GM21786 (cell line): ENCODE results near the gene EHHADH.

Source experiments
- ATAC-seq: cut with Tn5 transposase; IDR thresholded peaks from one replicate; pipeline ENCODE4 v1.9.1; 2021; ENCODE audit not compliant: unreplicated experiment

Gene EHHADH

DNA sequence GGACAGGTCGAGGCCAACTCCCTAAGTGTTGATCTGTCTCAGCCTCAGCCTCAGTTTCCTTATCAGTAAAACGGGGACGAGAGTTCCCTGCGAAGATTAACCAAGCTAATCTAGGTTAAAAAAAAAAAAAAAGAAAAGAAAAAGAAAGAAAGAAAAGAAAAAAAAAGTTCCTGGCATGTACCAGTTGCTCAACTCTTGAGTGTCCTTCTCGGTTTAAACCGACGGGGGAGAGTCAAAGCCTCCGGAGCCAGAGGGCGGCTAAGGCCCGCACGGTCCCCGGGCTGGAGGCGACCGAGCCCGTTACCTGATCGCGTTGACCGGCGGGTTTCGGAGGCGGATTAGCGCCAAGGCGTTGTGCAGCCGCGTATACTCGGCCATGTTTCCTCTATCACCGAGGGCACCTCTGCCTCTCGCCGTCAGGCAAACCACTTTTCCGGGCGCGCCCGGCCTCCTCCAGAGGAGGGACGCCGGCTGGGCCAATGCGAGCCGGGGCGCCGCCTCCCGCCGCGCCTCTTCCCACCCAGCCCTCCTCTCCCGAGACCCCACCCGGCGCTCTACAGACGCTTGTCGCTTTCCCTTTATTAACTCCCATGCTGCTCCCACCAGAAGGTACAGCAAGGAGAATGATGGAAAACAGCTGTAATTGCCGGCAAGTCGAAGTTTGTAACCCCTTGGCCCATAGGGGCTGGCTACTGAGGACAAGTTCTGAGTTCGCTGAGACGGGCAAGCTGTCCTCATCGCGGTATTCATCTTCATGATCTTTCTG, at the start of gene EHHADH:
TSS of gene EHHADH (minus strand) at position 405 of the 766 bp plus-strand sequence. CDS start at position 378, 27 bp downstream.
- peak; percentile 80 for ATAC-seq

DNA sequence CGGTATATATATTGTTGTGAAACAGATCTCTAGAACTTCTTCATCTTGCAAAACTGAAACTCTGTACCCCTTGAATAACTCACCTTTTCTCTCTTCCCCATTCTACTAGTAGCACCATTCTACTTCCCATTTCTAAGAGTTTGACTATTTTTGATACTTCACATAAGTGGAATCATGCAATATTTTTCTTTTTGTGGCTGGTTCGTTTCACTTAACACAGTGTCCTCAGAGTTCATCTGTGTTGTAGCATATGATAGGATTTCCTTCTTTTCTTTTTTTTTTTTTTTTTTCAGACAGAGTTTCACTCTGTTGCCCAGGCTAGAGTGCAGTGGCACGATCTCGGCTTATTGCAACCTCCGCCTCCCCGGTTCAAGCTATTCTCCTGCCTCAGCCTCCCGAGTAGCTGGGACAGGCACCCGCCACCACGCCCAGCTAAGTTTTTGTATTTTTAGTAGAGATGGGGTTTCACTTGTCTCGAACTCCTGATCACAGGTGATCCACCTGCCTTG, 46.1 kb upstream of the EHHADH start:
- ATAC-seq = peak; percentile 88

- ATAC-seq = no peak
Measured at GRCh38 chr3:185297867-185298266, 44.0 kb upstream of the EHHADH start.

DNA sequence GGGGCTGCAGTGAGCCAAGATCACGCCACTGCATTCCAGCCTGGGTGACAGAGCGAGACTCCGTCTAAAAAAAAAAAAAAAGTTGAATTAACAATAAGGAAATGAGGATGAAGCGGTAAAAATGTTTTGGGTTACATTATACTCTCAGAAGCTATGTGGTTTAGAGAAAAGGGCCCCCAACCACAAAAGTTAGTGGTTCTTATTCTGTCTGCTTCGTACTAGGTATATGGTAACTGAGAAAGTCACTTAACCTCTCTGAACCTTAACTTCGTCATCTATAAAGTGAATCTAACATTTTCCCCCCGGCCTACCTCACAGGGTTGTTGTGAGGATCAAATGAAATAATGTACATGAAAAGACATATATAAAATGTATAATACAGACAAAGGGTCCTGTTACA, 38.4 kb upstream of the EHHADH start:
- ATAC-seq = no peak

- peak; percentile 69 for ATAC-seq
Measured at GRCh38 chr3:185290266-185290665, 36.4 kb upstream of the EHHADH start.

DNA sequence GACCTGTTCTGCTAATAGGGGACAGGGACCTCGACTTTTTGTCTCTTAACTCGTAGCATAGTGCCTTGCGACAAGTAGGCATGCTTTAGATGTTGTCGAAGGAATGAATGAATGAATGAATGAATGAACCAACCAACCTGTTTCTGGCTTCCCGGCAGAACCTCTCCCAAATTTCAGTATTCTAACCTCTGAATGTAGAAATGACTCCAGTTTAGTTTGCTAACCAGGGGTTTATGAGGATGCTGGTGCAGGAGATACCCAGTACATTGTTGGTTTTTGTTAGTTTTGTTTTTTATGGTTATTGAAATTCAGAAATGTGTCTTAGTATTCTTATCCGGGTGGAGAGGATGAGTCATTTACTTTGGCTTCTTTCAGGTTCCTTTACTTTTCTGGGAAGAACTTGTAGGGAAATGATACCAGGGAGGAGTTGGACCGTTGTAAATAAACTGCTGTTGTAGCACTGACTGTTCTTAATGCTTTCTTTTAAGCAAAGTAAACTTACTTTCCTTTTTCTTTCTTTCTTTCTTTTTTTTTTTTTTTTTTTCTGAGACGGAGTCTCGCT, 29.6 kb upstream of the EHHADH start:
- ATAC-seq = peak; percentile 6

DNA sequence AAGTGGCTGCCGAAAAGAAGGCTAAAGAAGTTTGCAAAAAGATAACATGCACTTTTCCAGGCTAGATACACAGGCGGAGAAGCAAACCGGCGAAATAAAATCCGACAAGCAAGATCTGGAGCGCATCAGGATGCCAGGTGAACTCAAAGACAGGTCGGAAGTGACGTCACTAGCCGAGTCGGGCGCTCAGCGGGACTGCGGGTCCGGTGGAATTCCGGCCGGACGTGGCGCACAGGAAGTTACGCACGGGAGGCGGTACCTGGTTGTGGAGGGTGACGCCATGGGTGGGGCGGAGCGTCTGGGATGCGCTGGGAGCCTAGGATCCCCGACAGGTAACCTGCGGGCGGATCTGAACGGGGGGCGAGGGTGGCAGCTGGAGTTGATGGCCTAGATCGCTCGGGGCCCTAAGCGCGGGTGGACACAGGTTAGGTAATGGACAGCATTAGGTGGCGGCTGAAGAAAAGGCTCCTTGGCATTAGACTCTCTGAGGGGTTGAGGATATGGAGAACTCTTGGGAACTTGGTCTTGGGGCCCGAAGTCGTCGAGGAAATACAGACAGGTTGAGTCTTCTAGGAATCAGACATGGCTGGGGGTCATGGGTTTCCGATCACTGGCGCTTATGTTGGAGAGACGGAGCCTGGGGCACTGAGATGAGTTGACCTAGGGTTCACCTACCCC, 29.0 kb upstream of the EHHADH start:
- peak; percentile 100 for ATAC-seq

DNA sequence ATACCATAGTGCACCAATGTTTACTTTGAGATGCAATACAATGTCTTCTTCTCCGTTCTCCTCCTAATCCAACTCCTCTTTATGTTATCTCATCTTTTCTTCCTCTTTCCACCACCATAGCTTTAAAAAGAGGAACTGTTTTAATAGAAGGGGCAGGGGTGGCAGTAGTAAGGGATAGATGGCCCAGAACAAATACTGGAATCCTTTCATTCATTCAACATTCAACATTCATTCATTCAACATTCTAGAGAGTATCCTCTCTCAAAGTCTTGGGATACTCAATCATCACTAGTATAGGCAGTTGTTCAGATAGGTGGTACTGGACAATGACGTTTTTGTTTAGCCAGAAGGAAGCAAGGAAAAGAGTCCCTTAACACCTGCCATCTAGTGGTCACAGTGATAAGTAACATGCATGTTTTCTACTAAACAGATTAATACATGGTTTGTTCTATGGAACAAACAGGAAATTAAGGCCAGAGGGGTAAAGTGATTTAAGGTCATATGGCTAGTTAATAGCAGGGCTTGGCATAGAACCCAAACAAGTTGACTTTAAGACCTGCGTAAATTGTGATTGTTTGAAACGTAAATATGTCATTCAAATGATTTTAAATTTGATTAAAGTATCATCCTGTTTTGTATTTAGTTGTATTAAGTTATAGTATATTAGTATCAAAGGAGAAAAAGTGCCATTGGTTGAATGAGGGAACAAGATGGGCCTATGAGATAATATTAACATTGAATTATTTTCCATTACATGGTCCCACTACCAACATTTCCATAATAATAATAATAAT, 26.9 kb upstream of the EHHADH start:
- ATAC-seq = no peak

GRCh38 chr3:185279587-185280138, 25.8 kb upstream of the EHHADH start:
- no peak for ATAC-seq

- no peak for ATAC-seq
Measured at GRCh38 chr3:185276415-185276814, 22.6 kb upstream of the EHHADH start.

GRCh38 chr3:185272033-185272432, 18.2 kb upstream of the EHHADH start:
- ATAC-seq = no peak

DNA sequence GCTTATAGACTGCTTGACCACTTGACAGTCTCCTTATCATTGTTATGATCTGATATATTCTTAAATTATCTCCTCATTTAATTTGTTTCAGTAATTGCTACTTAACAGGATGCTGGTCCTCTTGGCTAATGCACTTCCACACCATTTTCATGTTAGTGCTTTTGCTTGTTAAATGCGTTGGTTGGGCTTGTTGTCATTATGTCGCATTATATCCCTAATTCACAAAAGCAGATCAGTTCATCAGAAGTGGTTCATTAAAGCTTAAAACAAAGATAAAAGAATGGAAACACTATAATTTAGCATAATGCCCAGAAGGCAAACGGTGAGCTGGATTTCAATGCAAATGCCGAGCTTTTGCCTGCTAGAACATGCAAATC, 17.1 kb upstream of the EHHADH start:
- no peak for ATAC-seq

GRCh38 chr3:185270262-185270955, 16.6 kb upstream of the EHHADH start:
- ATAC-seq = no peak

DNA sequence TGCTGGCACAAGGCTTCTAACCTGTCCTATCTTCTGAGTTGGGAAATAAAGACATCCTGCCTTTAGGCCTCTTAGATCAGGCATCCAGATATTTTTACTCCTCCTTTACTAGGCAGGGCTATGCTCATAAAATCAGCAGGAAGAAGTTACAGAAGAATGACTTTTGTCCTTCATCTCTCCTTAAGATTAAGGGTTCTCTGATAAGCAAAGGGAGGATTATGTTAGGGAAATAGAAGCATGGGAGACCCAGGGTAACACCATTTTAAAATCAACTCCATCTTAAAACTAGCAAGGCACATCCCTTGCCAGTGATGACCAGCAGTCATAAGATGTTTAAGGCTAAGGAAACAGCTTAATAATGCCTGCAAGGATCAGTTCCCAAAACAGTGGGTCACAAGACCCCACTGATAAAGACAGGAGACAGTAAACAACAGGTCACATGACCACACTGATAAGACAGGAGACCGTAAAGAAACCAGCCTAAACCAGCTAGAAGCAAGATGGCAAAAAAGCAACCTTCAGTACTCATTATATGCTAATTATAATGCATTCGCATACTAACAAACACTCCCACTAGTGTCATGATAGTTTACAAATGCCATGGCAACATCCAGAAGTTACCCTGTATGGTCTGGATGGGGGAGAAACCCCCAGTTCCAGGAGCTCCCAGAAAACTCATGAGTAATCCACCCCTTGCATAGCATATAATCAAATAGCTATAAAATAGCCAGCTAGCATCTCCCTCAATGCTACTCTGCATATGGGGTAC, 14.5 kb upstream of the EHHADH start:
- no peak for ATAC-seq

- no peak for ATAC-seq
Measured at GRCh38 chr3:185267193-185267592, 13.3 kb upstream of the EHHADH start.

- ATAC-seq = no peak
Measured at GRCh38 chr3:185264849-185265553, 11.2 kb upstream of the EHHADH start.

GRCh38 chr3:185263423-185263822, 9.6 kb upstream of the EHHADH start:
- no peak for ATAC-seq

GRCh38 chr3:185257334-185257733, 3.5 kb upstream of the EHHADH start:
- ATAC-seq = no peak

- ATAC-seq = no peak
Measured at GRCh38 chr3:185254799-185255198, 950 bp upstream of the EHHADH start.
